Endometrial microvascular endothelial cells (primary cell): Measurements from ENCODE around the gene PEX10. TPM values are rescaled to one million over a fixed set of nuclear protein-coding genes. Genes with fewer than 3 reads are reported as not detected.

Experiments
- in situ Hi-C: cut with HindIII; loops from 2 replicates; pipeline ENCODE4 v1.10.0; 2017; ENCODE audit warnings: low sequenced_read_pairs, low pct_unique_long_range_greater_than_20kb; ENCODE audit errors: inconsistent ontology term
- total RNA-seq: library from RNA; depleted of rRNA; stranded (reverse); fragments of >200 nt; gene quantifications from one replicate; pipeline ENCODE4 v1.2.3, GENCODE V29; 2015; ENCODE audit errors: inconsistent ontology term

PEX10 gene
- total RNA-seq, 1 donor from 2014 or later, result 38.6 TPM

GRCh38 chr1:2409745-2410144, 2.6 kb downstream of the PEX10 start:
- in situ Hi-C loops, result no loop called here

DNA sequence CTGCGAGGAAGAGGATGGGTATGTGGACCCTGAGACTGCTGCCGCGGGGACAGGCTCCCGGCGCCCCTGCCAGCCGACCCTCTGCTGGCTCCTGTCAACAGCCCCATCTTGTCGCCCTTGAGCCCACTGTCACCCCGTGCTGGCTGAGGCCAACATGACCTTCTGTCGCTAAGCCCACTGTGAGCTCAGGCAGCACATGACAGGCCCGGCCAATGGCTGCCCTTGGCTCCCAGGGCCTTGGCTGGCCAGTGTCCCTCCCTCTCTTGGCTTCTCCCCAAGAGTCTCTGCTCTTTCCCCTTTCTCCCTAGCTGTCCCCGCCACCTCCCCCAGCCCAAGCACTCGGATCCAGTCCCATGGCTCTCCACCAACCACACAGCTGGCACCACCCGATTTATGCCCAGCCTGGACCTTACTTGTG, 3.5 kb downstream of the PEX10 start:
- in situ Hi-C loops, result no loop called here

GRCh38 chr1:2408456-2408855, 3.9 kb downstream of the PEX10 start:
- in situ Hi-C loops, result no loop called here

GRCh38 chr1:2407991-2408275, 4.4 kb downstream of the PEX10 start:
- in situ Hi-C loops, result no loop called here

GRCh38 chr1:2407166-2407990, 5.0 kb downstream of the PEX10 start:
- in situ Hi-C loops, result no loop called here

DNA sequence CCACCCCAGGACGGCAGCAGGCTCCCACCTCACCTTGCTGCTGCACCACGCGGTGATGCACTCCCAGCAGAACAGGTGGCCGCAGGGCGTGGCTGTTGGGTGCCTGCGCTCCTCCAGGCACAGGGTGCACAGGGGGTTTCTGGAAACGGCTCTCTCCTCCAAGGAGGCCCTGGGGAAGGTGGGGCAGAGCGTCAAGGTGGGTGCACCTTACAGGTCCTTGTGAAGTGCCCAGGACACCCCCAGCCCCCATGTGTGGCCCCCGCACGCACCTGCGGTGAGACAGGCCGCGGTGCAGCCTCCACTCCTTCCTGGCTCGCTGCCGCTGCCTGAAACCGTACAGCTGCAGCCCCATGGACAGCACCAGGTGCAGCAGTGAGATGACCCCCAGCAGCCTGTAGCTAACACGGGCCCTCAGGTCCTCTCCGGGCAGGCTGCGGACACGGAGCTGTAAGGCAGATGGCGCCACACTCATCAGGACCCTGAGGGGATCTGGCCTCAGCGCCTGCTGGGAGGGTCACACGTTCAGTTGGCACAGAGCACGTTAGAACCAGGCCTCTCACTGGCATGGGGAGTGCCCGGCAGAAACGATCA, 5.8 kb downstream of the PEX10 start:
- in situ Hi-C loops, result no loop called here

DNA sequence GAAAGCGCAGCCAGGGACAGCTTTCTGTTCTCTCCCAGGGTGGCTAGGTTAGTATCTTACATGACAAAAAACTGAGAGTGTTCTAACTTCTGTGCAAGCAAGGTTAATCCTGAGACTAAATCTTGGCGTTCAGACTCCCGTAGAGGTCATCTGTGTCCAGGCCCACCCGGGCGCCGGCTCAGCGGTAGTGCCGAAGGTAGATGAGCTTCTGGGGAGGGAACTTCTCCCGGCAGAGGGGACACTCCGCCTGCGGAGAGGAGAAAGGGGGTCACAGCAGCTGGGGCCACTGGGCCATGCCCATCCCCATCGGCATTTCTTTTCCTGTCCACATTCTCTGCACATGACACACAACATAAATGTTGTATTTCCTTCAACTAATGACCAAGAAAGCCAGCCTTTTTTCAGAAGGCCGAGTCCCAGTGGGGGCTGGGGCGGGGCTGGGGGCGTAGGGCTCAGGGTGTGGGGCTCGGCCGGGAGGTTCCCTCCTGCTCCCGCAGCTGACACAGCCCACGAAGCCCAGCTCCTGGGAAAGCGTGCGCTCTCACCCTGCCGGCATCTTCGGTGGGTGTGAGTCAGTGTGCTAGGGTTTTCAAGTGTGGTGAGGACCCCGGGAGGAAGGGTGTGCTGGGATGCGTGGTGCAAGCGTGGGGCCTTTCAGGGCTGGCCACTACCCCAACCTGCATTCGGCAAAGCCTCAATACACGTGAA, 6.6 kb downstream of the PEX10 start:
- in situ Hi-C loops, result no loop called here

- in situ Hi-C loops, result no loop called here
Observed at GRCh38 chr1:2404890-2405511, 7.4 kb downstream of the PEX10 start.

GRCh38 chr1:2404142-2404889, 8.0 kb downstream of the PEX10 start:
- in situ Hi-C loops, result no loop called here

DNA sequence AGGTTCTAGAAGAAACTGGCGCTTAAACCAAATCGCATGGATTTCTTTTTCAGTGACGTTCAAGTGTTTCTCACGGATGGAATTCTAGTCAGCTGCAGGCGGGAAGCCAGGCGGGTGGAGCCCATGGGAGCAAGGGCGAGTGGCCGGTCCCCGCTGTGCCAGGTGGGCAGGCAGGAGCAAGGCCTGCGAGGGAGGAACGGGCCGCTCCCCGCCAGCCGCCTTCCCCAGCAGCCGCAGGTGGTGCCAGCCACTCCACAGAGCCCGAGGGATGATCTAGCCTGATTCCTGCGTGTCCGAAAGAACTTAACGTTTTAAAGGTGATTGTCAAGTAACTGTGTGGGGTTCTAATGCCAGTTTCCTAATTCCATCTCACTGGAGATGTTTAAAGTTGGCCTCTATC, 9.1 kb downstream of the PEX10 start:
- in situ Hi-C loops, result no loop called here

DNA sequence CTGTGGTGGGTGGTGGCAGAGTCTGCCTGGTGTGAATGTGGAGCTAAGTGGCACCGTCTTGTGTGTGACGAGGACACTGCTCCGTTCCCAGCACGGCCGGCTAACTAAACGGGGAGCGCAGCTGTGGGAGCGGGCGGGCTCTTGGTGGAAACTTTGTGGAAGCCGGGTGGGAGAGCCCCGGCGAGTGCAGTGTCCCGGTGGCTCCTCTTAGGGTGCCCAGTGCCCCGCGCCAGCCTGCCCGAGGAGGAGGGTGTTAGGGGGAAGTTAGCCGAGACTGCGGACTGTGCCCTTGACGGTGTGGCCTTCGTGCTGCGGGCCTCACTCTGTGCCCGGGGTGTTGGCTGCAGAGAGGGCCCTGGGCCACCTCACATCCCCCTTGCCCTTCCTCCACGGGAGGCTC, 9.9 kb downstream of the PEX10 start:
- in situ Hi-C loops, result no loop called here

GRCh38 chr1:2400950-2401649, 11.3 kb downstream of the PEX10 start:
- in situ Hi-C loops, result no loop called here

- in situ Hi-C loops, result no loop called here
Observed at GRCh38 chr1:2400576-2400909, 11.8 kb downstream of the PEX10 start.

- in situ Hi-C loops, result loop anchor here (10.0 kb wide), 1 partner anchor 205 kb away; the partner anchor contains the start of gene FAAP20
Observed at GRCh38 chr1:2399890-2400575, 12.3 kb downstream of the PEX10 start.

DNA sequence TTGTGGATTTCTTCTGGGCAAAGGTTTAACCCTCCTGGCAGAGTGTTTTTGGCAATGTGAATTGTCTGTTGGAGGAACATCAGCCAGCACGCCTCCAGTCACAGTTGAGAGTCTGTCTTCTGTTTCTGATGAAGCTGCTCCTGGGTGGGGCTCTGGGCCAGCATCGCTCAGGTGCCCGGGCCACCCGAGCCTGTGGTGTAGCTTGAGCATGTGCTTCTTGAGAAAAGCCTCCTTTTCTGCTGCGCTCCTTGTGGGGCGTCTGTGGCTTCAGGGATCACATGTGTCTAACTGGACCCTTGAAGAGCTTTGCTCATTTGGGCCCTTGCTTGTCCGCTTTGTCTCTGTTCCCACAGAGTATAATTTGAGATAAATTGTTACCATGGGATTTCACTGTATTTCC, 13.5 kb downstream of the PEX10 start:
- in situ Hi-C loops, result loop anchor here (10.0 kb wide), 1 partner anchor 204 kb away; the partner anchor contains the start of gene FAAP20

- in situ Hi-C loops, result loop anchor here (10.0 kb wide), 1 partner anchor 202 kb away; the partner anchor contains the start of gene FAAP20
Observed at GRCh38 chr1:2397007-2397679, 15.2 kb downstream of the PEX10 start.

DNA sequence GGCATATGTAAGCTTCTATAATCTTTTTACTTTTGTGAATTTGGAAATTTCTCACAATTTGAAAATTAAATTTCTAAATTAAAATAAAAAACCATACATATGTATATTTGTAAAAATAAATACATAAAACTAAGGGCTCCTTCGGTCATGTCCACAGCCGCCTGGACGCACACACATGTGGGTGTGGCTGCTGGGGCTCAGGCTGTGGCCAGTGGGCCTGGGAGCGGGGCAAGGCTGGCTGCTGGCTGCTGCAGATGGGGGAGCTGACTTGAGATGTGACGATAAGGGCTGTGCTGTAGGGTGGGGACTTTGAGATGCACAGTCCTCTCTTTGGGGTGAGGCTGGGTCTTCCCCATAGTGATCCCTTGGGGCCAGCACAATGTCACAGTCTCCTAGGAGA, 15.9 kb downstream of the PEX10 start:
- in situ Hi-C loops, result loop anchor here (10.0 kb wide), 1 partner anchor 202 kb away; the partner anchor contains the start of gene FAAP20
